Measurements from ENCODE around the gene BIVM. TPM values are rescaled to one million over a fixed set of nuclear protein-coding genes. Genes with fewer than 3 reads are reported as not detected.

Gene BIVM
- total and polyA plus RNA-seq, 4 donors: 7.4 to 17.8 (median 11.3) TPM

GRCh38 chr13:102817241-102817640, 18.3 kb downstream of the BIVM start:
- Histone ChIP-seq H3K36me3 (ENCODE audit: control insufficient read depth in 4 of 4, insufficient read depth in 3 of 4, low read depth in 1 of 4, low read length in 3 of 4) (peaks cover 2 to 27% (median 11%) of the 10 kb centered on the region in 4 donors), H3K4me1 (ENCODE audit: control insufficient read depth in 4 of 4, insufficient read depth in 4 of 4, low read length in 3 of 4) (peaks cover 0 to 4% (median 2%) of the 10 kb centered on the region in 4 donors), H3K27me3 (ENCODE audit: control insufficient read depth in 4 of 4, insufficient read depth in 4 of 4, low read length in 3 of 4) (no peaks in the 10 kb centered on the region), H3K27ac (ENCODE audit: low read depth in 1 of 2, low read length in 2 of 2) (no peak overlapping the region), H3K9me3 (ENCODE audit: control insufficient read depth in 4 of 4, low read length in 3 of 4) (no peaks in the 10 kb centered on the region), H3K4me3 (ENCODE audit: low read depth in 1 of 3, low read length in 3 of 3) (no peak overlapping the region), H3K9ac (ENCODE audit: low read depth in 1 of 2, low read length in 2 of 2) (no peak overlapping the region)
- DNase-seq (ENCODE audit: low spot score): no peak
- TF ChIP-seq RXRA (IDR thresholded peaks at IDR 0.05) (no peak), CTCF (IDR thresholded peaks at IDR 0.05; ENCODE audit: low read depth, low read length, missing input control) (no peak), NR2F2 (IDR thresholded peaks at IDR 0.05) (no peak), HNF4G (IDR thresholded peaks at IDR 0.05) (no peak), EGR1 (IDR thresholded peaks at IDR 0.05; ENCODE audit: low read depth in 2 of 2) (no peak), TAF1 (conservative IDR thresholded peaks at IDR 0.05) (no peak), MAX (IDR thresholded peaks at IDR 0.05) (no peak), JUND (IDR thresholded peaks at IDR 0.05) (no peak), RAD21 (IDR thresholded peaks at IDR 0.05) (no peak), REST (IDR thresholded peaks at IDR 0.05) (no peak), FOXA2 (IDR thresholded peaks at IDR 0.05) (no peak), SP1 (IDR thresholded peaks at IDR 0.05) (no peak), ZBTB33 (IDR thresholded peaks at IDR 0.05) (no peak), GABPA (IDR thresholded peaks at IDR 0.05 in 1 of 2, conservative IDR thresholded peaks at IDR 0.05 in 1 of 2) (no peak), YY1 (IDR thresholded peaks at IDR 0.05) (no peak), HNF4A (conservative IDR thresholded peaks at IDR 0.05) (no peak)
- 96% methylated on average over 1 of the region's 1 CpG for WGBS

- Histone ChIP-seq H3K27ac (ENCODE audit: low read depth in 1 of 2, low read length in 2 of 2) (no peak overlapping the region), H3K4me1 (ENCODE audit: control insufficient read depth in 4 of 4, insufficient read depth in 4 of 4, low read length in 3 of 4) (peaks cover 0 to under 1% (median under 1%) of the 10 kb centered on the region in 4 donors), H3K36me3 (ENCODE audit: control insufficient read depth in 4 of 4, insufficient read depth in 3 of 4, low read depth in 1 of 4, low read length in 3 of 4) (peaks cover 2 to 33% (median 14%) of the 10 kb centered on the region in 4 donors), H3K4me3 (ENCODE audit: low read depth in 1 of 3, low read length in 3 of 3) (no peak overlapping the region), H3K27me3 (ENCODE audit: control insufficient read depth in 4 of 4, insufficient read depth in 4 of 4, low read length in 3 of 4) (no peaks in the 10 kb centered on the region), H3K9me3 (ENCODE audit: control insufficient read depth in 4 of 4, low read length in 3 of 4) (no peaks in the 10 kb centered on the region), H3K9ac (ENCODE audit: low read depth in 1 of 2, low read length in 2 of 2) (no peak overlapping the region)
- no peak for TF ChIP-seq JUND (IDR thresholded peaks at IDR 0.05)
- no peak for TF ChIP-seq FOXA2 (IDR thresholded peaks at IDR 0.05)
- no peak for TF ChIP-seq GABPA (IDR thresholded peaks at IDR 0.05 in 1 of 2, conservative IDR thresholded peaks at IDR 0.05 in 1 of 2)
- no peak for TF ChIP-seq FOXA1 (IDR thresholded peaks at IDR 0.05)
- no peak for TF ChIP-seq CTCF (IDR thresholded peaks at IDR 0.05; ENCODE audit: low read depth, low read length, missing input control)
- TF ChIP-seq NR2F2 (IDR thresholded peaks at IDR 0.05): no peak
- no peak for TF ChIP-seq YY1 (IDR thresholded peaks at IDR 0.05)
- no peak for TF ChIP-seq REST (IDR thresholded peaks at IDR 0.05)
- no peak for TF ChIP-seq HNF4A (conservative IDR thresholded peaks at IDR 0.05)
- DNase-seq (ENCODE audit: low spot score): no peak
These were observed 19.0 kb downstream of the BIVM start for GRCh38 chr13:102817907-102818306.
